NOMO-1 treated with dmso at 0.1 percent for 144 hours (cell line): ENCODE results near the gene CTXND1.

Experiments
- DNase-seq: peaks from one replicate; lab custom pipeline; 2025; ENCODE audit not compliant: unreplicated experiment; lab: John Stamatoyannopoulos, UW

The CTXND1 gene

GRCh38 chr15:80259942-80260510, 8.0 kb upstream of the CTXND1 start:
- no peak for DNase-seq

- no peak for DNase-seq
Measured at GRCh38 chr15:80251428-80252120, 439 bp downstream of the CTXND1 start.

- no peak for DNase-seq
Measured at GRCh38 chr15:80250614-80251427, 1.2 kb downstream of the CTXND1 start.

- no peak for DNase-seq
Measured at GRCh38 chr15:80249973-80250372, 2.0 kb downstream of the CTXND1 start.

- no peak for DNase-seq
Measured at GRCh38 chr15:80247320-80247719, 4.7 kb downstream of the CTXND1 start.

GRCh38 chr15:80246425-80246894, 5.6 kb downstream of the CTXND1 start:
- DNase-seq = no peak

GRCh38 chr15:80242802-80243201, 9.2 kb downstream of the CTXND1 start:
- no peak for DNase-seq

GRCh38 chr15:80242132-80242769, 9.8 kb downstream of the CTXND1 start:
- peak; percentile 37 for DNase-seq

GRCh38 chr15:80241508-80241907, 10.5 kb downstream of the CTXND1 start:
- no peak for DNase-seq

GRCh38 chr15:80240276-80240675, 11.7 kb downstream of the CTXND1 start:
- DNase-seq = no peak

GRCh38 chr15:80234883-80235282, 17.1 kb downstream of the CTXND1 start:
- DNase-seq = no peak

- DNase-seq = no peak
Measured at GRCh38 chr15:80233581-80233980, 18.4 kb downstream of the CTXND1 start.

- DNase-seq = no peak
Measured at GRCh38 chr15:80231371-80231770, 20.6 kb downstream of the CTXND1 start.

GRCh38 chr15:80228959-80229610, 22.9 kb downstream of the CTXND1 start:
- DNase-seq = no peak

- DNase-seq = no peak
Measured at GRCh38 chr15:80219955-80220354, 32.1 kb downstream of the CTXND1 start.

- DNase-seq = no peak
Measured at GRCh38 chr15:80217327-80217900, 34.6 kb downstream of the CTXND1 start.

GRCh38 chr15:80216911-80217310, 35.1 kb downstream of the CTXND1 start:
- no peak for DNase-seq

- DNase-seq = no peak
Measured at GRCh38 chr15:80216141-80216540, 35.9 kb downstream of the CTXND1 start.

- no peak for DNase-seq
Measured at GRCh38 chr15:80214910-80215309, 37.1 kb downstream of the CTXND1 start.

GRCh38 chr15:80211976-80212375, 40.0 kb downstream of the CTXND1 start:
- no peak for DNase-seq
